Activated CD8-positive, alpha-beta T cell treated with anti-CD3 and anti-CD28 coated beads for 36 hours (primary cell): ENCODE data around the gene RALGDS. TPM values are rescaled to one million over a fixed set of nuclear protein-coding genes. Genes with fewer than 3 reads are reported as not detected.

Experiments used
- ATAC-seq: fragments of 200-7000 bp; cut with Tn5 transposase; one replicate; pipeline ENCODE4 v1.10.0; 2021; ENCODE audit warnings: mild to moderate bottlenecking, moderate library complexity
- CTCF ChIA-PET: fragments of 350-600 bp; sonication (Branson Sonifier 250); formaldehyde crosslinking; loops from one replicate; lab custom pipeline; 2021; ENCODE audit warnings: antibody characterized with exemption; lab: Charles Lee
- POLR2A ChIA-PET: fragments of 350-600 bp; sonication (Branson Sonifier 250); formaldehyde crosslinking; loops from one replicate; lab custom pipeline; 2021; ENCODE audit warnings: antibody characterized with exemption; lab: Charles Lee
- DNase-seq: peaks from one replicate; pipeline ENCODE4 v3.0.0-alpha.2; 2020
- H3K27ac Mint-ChIP-seq: one replicate; pipeline ENCODE4 v1.8.0; 2021; ENCODE audit warnings: mild to moderate bottlenecking, mixed read lengths
- H3K27me3 Mint-ChIP-seq: one replicate; pipeline ENCODE4 v1.8.0; 2021; ENCODE audit warnings: mixed read lengths
- H3K36me3 Mint-ChIP-seq: one replicate; pipeline ENCODE4 v1.8.0; 2021; ENCODE audit warnings: low read depth, mixed read lengths
- H3K4me1 Mint-ChIP-seq: one replicate; pipeline ENCODE4 v1.8.0; 2021; ENCODE audit warnings: low read depth, mixed read lengths
- H3K4me3 Mint-ChIP-seq: one replicate; pipeline ENCODE4 v1.8.0; 2021; ENCODE audit warnings: mild to moderate bottlenecking, moderate library complexity, mixed read lengths
- H3K9me3 Mint-ChIP-seq: one replicate; pipeline ENCODE4 v1.8.0; 2021; ENCODE audit warnings: mixed read lengths
- CTCF ChIP-seq: fragments of 200-600 bp; IDR thresholded peaks from one replicate; pipeline ENCODE4 v1.8.0; 2022; ENCODE audit warnings: antibody characterized with exemption, mild to moderate bottlenecking
- intact Hi-C: fragments of 100-400 bp; cut with micrococcal nuclease; formaldehyde crosslinking; loops from one replicate; pipeline ENCODE4 v1.10.0; 2022
- total RNA-seq, 2 experiments: library from RNA; stranded (reverse); gene quantifications; one replicate each; pipeline ENCODE4 v1.2.3, GENCODE V29; 2021

The RALGDS gene
- total RNA-seq, 2 experiments from 2014 or later = 80.5 to 88.2 TPM

DNA sequence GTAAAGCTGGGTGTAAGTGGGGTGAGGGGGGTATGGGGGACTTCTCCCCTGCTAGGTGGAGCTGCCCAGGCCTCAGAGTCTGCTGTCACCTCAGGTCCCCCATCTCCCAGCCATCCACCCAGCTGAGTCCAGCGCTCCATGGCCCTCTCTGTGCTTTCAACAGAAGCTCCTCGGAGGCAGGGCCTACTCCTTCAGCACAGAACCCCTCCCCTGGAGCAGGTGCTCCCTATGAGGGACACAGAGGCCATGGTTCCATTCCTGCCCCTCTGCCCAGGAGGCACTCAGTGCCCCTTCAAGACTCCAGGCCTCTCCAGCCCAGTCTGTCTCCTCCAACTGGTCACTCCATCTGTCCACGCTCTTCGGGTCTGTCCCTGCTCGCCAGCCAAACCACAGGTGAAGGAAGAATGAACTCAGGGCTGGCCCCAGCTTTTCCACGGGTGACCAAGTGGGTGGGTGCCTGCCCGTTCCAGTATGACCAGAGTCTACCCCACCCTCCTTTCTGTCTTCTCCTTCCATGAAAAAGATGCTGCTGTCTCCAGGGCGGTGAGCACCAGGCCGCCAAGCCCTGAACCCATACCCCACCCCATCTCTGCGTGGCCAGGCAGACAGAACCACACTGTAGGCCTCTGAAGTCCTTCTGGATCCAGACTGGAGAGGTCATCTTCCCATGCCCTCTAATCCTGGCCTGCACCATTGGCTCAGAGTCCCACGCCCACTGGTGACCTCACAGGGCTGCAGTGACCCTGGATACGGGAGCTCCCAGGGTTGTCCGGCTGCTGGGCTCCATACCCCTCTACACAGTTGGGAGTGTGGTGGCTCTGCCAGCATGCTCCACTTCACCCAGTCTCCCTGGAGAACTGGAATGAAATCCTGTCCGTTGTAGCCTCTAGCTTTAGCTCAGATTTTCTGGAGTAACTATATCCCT, 30.8 kb upstream of the RALGDS start:
- Mint-ChIP-seq H3K27me3 (no peaks in the 10 kb centered on the region), H3K27ac (no peak overlapping the region), H3K9me3 (no peaks in the 10 kb centered on the region), H3K4me1 (peaks cover 13% of the 10 kb centered on the region), H3K4me3 (no peak overlapping the region), H3K36me3 (peaks cover 10% of the 10 kb centered on the region)
- intact Hi-C loops = no loop called here
- DNase-seq (no peak), ATAC-seq (no peak)
- TF ChIP-seq CTCF = no peak
- POLR2A ChIA-PET = interaction anchor here (0.9 kb wide), 1 partner anchor 37 kb away, joined by 3 read pairs; no protein-coding TSS in a partner anchor
- CTCF ChIA-PET = interaction anchor here (1.8 kb wide), 1 partner anchor 35 kb away, joined by 5 read pairs; no protein-coding TSS in a partner anchor

DNA sequence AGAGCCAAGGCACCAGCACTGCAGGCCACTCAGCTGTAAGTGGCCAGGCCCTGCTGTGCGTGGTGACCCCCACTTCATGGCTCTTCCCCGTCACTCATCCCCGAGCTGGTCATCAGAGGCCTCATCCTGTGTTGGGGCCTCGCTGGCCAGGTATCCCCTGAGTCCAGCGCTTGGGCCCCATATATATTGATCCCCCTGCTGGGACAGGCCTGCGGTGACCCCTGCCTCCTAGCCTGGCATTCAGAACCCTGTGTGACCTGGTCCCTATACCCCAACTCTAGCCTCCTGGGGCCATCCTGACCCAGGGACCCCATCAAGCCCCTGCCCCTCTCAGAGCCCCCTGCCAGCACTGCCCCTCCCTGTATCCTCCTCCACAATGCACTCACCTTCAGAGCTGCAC, 30.0 kb upstream of the RALGDS start:
- H3K4me1 Mint-ChIP-seq = peaks cover 19% of the 10 kb centered on the region
- H3K27ac Mint-ChIP-seq = no peak overlapping the region
- POLR2A ChIA-PET = interaction anchor here (0.5 to 0.9 kb wide), 2 partner anchors 36 to 155 kb away, joined by 3 to 6 read pairs; no protein-coding TSS in a partner anchor

GRCh38 chr9:133149130-133150015, 28.3 kb upstream of the RALGDS start:
- Mint-ChIP-seq H3K4me1 (peaks cover 35% of the 10 kb centered on the region), H3K4me3 (peak overlapping the region; percentile 72), H3K27me3 (no peaks in the 10 kb centered on the region), H3K36me3 (peaks cover 20% of the 10 kb centered on the region), H3K9me3 (no peaks in the 10 kb centered on the region), H3K27ac (peak overlapping the region; percentile 84)
- POLR2A ChIA-PET = interaction anchor here (0.6 to 8.5 kb wide), 6 partner anchors 15 to 247 kb away, joined by 3 to 78 read pairs (median 4); partner anchors contain the start of genes GTF3C5 and STKLD1
- DNase-seq (peak; percentile 90), ATAC-seq (peak; percentile 73)
- intact Hi-C loops = no loop called here
- CTCF ChIA-PET = interaction anchor here (0.7 to 8.5 kb wide), 11 partner anchors 10 to 127 kb away, joined by 3 to 376 read pairs (median 3); partner anchors contain the start of genes GTF3C5 and RALGDS
- TF ChIP-seq CTCF = peak; percentile 38

More for the DNA sequence above, 30.0 kb upstream of the RALGDS start:
- Mint-ChIP-seq H3K9me3 (no peaks in the 10 kb centered on the region), H3K4me3 (no peak overlapping the region), H3K36me3 (peaks cover 17% of the 10 kb centered on the region), H3K27me3 (no peaks in the 10 kb centered on the region)
- CTCF ChIA-PET = interaction anchor here (1.8 kb wide), 1 partner anchor 35 kb away, joined by 5 read pairs; no protein-coding TSS in a partner anchor
- intact Hi-C loops = no loop called here
- DNase-seq (no peak), ATAC-seq (no peak)
- no peak for TF ChIP-seq CTCF

- ATAC-seq = peak; percentile 21
- peak overlapping the region; percentile 95 for H3K4me3 Mint-ChIP-seq
- H3K27me3 Mint-ChIP-seq = no peaks in the 10 kb centered on the region
- H3K4me1 Mint-ChIP-seq = peaks cover 42% of the 10 kb centered on the region
- peak overlapping the region; percentile 95 for H3K27ac Mint-ChIP-seq
- H3K9me3 Mint-ChIP-seq = no peaks in the 10 kb centered on the region
- ChIA-PET POLR2A (interaction anchor here (0.6 to 8.5 kb wide), 13 partner anchors 8 to 246 kb away, joined by 3 to 78 read pairs (median 4); partner anchors contain the start of gene GTF3C5), CTCF (interaction anchor here (0.6 to 8.5 kb wide), 21 partner anchors 8 to 229 kb away, joined by 3 to 376 read pairs (median 3); partner anchors contain the start of genes GTF3C5 and RALGDS)
- DNase-seq = peak; percentile 71
- no peak for TF ChIP-seq CTCF
- intact Hi-C loops = no loop called here
- H3K36me3 Mint-ChIP-seq = peaks cover 23% of the 10 kb centered on the region
Observed at GRCh38 chr9:133148199-133149129, 27.4 kb upstream of the RALGDS start.
